HG03342 (cell line): ENCODE data around the gene IL13.

ENCODE experiments used
- ATAC-seq: cut with Tn5 transposase; IDR thresholded peaks from one replicate; pipeline ENCODE4 v1.9.1; 2021; ENCODE audit warnings: mild to moderate bottlenecking, moderate library complexity; ENCODE audit not compliant: unreplicated experiment

Gene IL13

GRCh38 chr5:132669966-132670882 is 12.3 kb downstream of the IL13 start:
- no peak for ATAC-seq

- ATAC-seq = no peak
Measured at GRCh38 chr5:132671000-132671399, 13.0 kb downstream of the IL13 start.

GRCh38 chr5:132673488-132673887 is 15.5 kb downstream of the IL13 start:
- ATAC-seq = no peak

- no peak for ATAC-seq
Measured at GRCh38 chr5:132673939-132674630, 16.1 kb downstream of the IL13 start, which contains the start of gene IL4. Gene IL4, plus strand, starts transcription at chr5:132673989. Its CDS starts 62 bp downstream, at chr5:132674051.

- peak; percentile 83 for ATAC-seq
Measured at GRCh38 chr5:132674671-132675506, 16.9 kb downstream of the IL13 start.

- no peak for ATAC-seq
Measured at GRCh38 chr5:132675936-132676689, 18.1 kb downstream of the IL13 start.

GRCh38 chr5:132677191-132677590 is 19.2 kb downstream of the IL13 start:
- no peak for ATAC-seq

GRCh38 chr5:132677682-132678400 is 19.9 kb downstream of the IL13 start:
- ATAC-seq = no peak

GRCh38 chr5:132678735-132679134 is 20.8 kb downstream of the IL13 start:
- no peak for ATAC-seq

- no peak for ATAC-seq
Measured at GRCh38 chr5:132679166-132679565, 21.2 kb downstream of the IL13 start.

GRCh38 chr5:132679717-132680380 is 21.9 kb downstream of the IL13 start:
- ATAC-seq = no peak

- ATAC-seq = no peak
Measured at GRCh38 chr5:132680780-132681475, 23.0 kb downstream of the IL13 start.

GRCh38 chr5:132681476-132681831 is 23.5 kb downstream of the IL13 start:
- ATAC-seq = no peak

- no peak for ATAC-seq
Measured at GRCh38 chr5:132681983-132682382, 24.0 kb downstream of the IL13 start.

GRCh38 chr5:132684491-132684890 is 26.5 kb downstream of the IL13 start:
- ATAC-seq = no peak

GRCh38 chr5:132684922-132685720 is 27.1 kb downstream of the IL13 start:
- no peak for ATAC-seq

- ATAC-seq = no peak
Measured at GRCh38 chr5:132686193-132686592, 28.2 kb downstream of the IL13 start.

- ATAC-seq = no peak
Measured at GRCh38 chr5:132687995-132688394, 30.0 kb downstream of the IL13 start.
